ENCODE data around the gene GABRB2. TPM values are rescaled to one million over a fixed set of nuclear protein-coding genes. Genes with fewer than 3 reads are reported as not detected.

The GABRB2 gene
- not detected for polyA plus RNA-seq

- Mint-ChIP-seq H3K36me3 (peaks cover 0 to 2% (median 0%) of the 10 kb centered on the region in 3 donors), H3K9me3 (peaks cover 4 to 27% (median 7%) of the 10 kb centered on the region in 6 donors), H3K4me3 (peak within 1 kb of the TSS; percentile 36 to 79 (median 65)), H3K27ac (no peak within 1 kb of the TSS), H3K27me3 (ENCODE audit: low read depth in 3 of 3) (peaks cover 6 to 24% (median 18%) of the 10 kb centered on the region in 3 donors), H3K4me1 (peaks cover 3 to 9% of the 10 kb centered on the region in 2 donors)
- no peak for DNase-seq
These were observed at the start of gene GABRB2 for GRCh38 chr5:161546470-161547301. TSS of gene GABRB2 (minus strand) at chr5:161546725. CDS start at chr5:161546643, 82 bp downstream.

GRCh38 chr5:161585798-161586197 is 39.3 kb upstream of the GABRB2 start:
- DNase-seq, result no peak
- Mint-ChIP-seq H3K27me3 (ENCODE audit: low read depth in 3 of 3) (peaks cover 0 to 2% (median 0%) of the 10 kb centered on the region in 3 donors), H3K4me1 (no peaks in the 10 kb centered on the region), H3K9me3 (peaks cover 0 to 21% (median 10%) of the 10 kb centered on the region in 6 donors), H3K4me3 (no peak overlapping the region), H3K27ac (no peak overlapping the region), H3K36me3 (no peaks in the 10 kb centered on the region)

- DNase-seq, result no peak
- H3K4me3 Mint-ChIP-seq, result no peak overlapping the region
- H3K9me3 Mint-ChIP-seq, result peaks cover 0 to 12% (median 4%) of the 10 kb centered on the region in 6 donors
- no peaks in the 10 kb centered on the region for H3K4me1 Mint-ChIP-seq
- H3K27me3 Mint-ChIP-seq (ENCODE audit: low read depth in 3 of 3), result no peaks in the 10 kb centered on the region
- H3K36me3 Mint-ChIP-seq, result no peaks in the 10 kb centered on the region
- no peak overlapping the region for H3K27ac Mint-ChIP-seq
These were observed 34.1 kb upstream of the GABRB2 start for GRCh38 chr5:161580621-161581020.

GRCh38 chr5:161572914-161573313 is 26.4 kb upstream of the GABRB2 start:
- Mint-ChIP-seq H3K9me3 (peaks cover 0 to 13% (median 4%) of the 10 kb centered on the region in 6 donors), H3K4me3 (no peak overlapping the region), H3K27me3 (ENCODE audit: low read depth in 3 of 3) (no peaks in the 10 kb centered on the region), H3K4me1 (no peaks in the 10 kb centered on the region), H3K36me3 (peaks cover 0 to 3% (median 0%) of the 10 kb centered on the region in 3 donors), H3K27ac (no peak overlapping the region)
- DNase-seq, result no peak

GRCh38 chr5:161566081-161566480 is 19.6 kb upstream of the GABRB2 start:
- peaks cover 0 to 10% (median 4%) of the 10 kb centered on the region in 6 donors for H3K9me3 Mint-ChIP-seq

GRCh38 chr5:161562446-161562845 is 15.9 kb upstream of the GABRB2 start:
- Mint-ChIP-seq H3K27me3 (ENCODE audit: low read depth in 3 of 3) (peaks cover 0 to 2% (median 0%) of the 10 kb centered on the region in 3 donors), H3K27ac (no peak overlapping the region), H3K36me3 (no peaks in the 10 kb centered on the region), H3K9me3 (peaks cover 2 to 10% (median 4%) of the 10 kb centered on the region in 6 donors), H3K4me3 (no peak overlapping the region), H3K4me1 (no peaks in the 10 kb centered on the region)
- DNase-seq, result no peak

More at GRCh38 chr5:161566081-161566480, 19.6 kb upstream of the GABRB2 start:
- Mint-ChIP-seq H3K4me3 (no peak overlapping the region), H3K27ac (no peak overlapping the region), H3K27me3 (ENCODE audit: low read depth in 3 of 3) (peaks cover 0 to 2% (median 2%) of the 10 kb centered on the region in 3 donors), H3K36me3 (no peaks in the 10 kb centered on the region), H3K4me1 (no peaks in the 10 kb centered on the region)
- DNase-seq, result no peak

DNA sequence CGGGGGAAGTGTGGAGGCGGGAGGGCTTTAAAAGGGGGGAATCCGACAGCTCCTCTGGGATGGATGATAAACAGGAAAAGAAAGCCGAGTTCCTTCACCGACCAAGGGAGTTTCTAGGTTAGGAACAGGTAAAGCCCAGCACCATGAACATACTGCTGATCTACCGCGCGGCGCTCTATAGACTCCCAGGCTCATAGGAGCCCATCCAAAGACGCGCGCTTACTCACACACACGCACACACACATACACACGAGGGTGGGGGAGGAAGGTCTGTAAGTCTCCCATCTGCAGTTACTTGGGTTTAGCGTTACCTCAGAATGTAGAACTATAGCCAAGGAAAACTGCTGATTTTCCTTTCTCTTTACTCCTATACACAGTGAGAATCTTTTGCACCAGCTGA is 2.6 kb upstream of the GABRB2 start:
- H3K4me1 Mint-ChIP-seq, result peaks cover 3 to 9% of the 10 kb centered on the region in 2 donors
- H3K27ac Mint-ChIP-seq, result no peak overlapping the region
- DNase-seq, result no peak
- peaks cover 0 to 2% (median 0%) of the 10 kb centered on the region in 3 donors for H3K36me3 Mint-ChIP-seq
- H3K4me3 Mint-ChIP-seq, result peak overlapping the region in 2 of 5 donors; percentile 4 to 42
- peaks cover 6 to 26% (median 18%) of the 10 kb centered on the region in 3 donors for H3K27me3 Mint-ChIP-seq (ENCODE audit: low read depth in 3 of 3)
- peaks cover 8 to 29% (median 11%) of the 10 kb centered on the region in 6 donors for H3K9me3 Mint-ChIP-seq

GRCh38 chr5:161548487-161549094 is 2.1 kb upstream of the GABRB2 start:
- no peak for DNase-seq
- Mint-ChIP-seq H3K4me1 (peaks cover 3 to 9% of the 10 kb centered on the region in 2 donors), H3K9me3 (peaks cover 5 to 29% (median 11%) of the 10 kb centered on the region in 6 donors), H3K27ac (no peak overlapping the region), H3K4me3 (peak overlapping the region in 1 of 5 donors; percentile 1), H3K36me3 (peaks cover 0 to 2% (median 0%) of the 10 kb centered on the region in 3 donors), H3K27me3 (ENCODE audit: low read depth in 3 of 3) (peaks cover 6 to 26% (median 18%) of the 10 kb centered on the region in 3 donors)

- Mint-ChIP-seq H3K4me3 (peak overlapping the region in 1 of 5 donors; percentile 1), H3K36me3 (peaks cover 0 to 2% (median 0%) of the 10 kb centered on the region in 3 donors), H3K4me1 (peaks cover 3 to 9% of the 10 kb centered on the region in 2 donors), H3K27ac (no peak overlapping the region), H3K27me3 (ENCODE audit: low read depth in 3 of 3) (peaks cover 6 to 26% (median 18%) of the 10 kb centered on the region in 3 donors), H3K9me3 (peaks cover 5 to 29% (median 11%) of the 10 kb centered on the region in 6 donors)
- DNase-seq, result no peak
These were observed 1.4 kb upstream of the GABRB2 start for GRCh38 chr5:161547738-161548486.

GRCh38 chr5:161547406-161547737 is 847 bp upstream of the GABRB2 start:
- peak overlapping the region in 1 of 5 donors; percentile 18 for H3K4me3 Mint-ChIP-seq
- H3K4me1 Mint-ChIP-seq, result peaks cover 3 to 9% of the 10 kb centered on the region in 2 donors
- no peak overlapping the region for H3K27ac Mint-ChIP-seq
- DNase-seq, result no peak
- peaks cover 5 to 29% (median 9%) of the 10 kb centered on the region in 6 donors for H3K9me3 Mint-ChIP-seq
- H3K27me3 Mint-ChIP-seq (ENCODE audit: low read depth in 3 of 3), result peaks cover 6 to 26% (median 18%) of the 10 kb centered on the region in 3 donors
- peaks cover 0 to 2% (median 0%) of the 10 kb centered on the region in 3 donors for H3K36me3 Mint-ChIP-seq

- Mint-ChIP-seq H3K27ac (no peak overlapping the region), H3K4me1 (peaks cover 3 to 9% of the 10 kb centered on the region in 2 donors), H3K9me3 (peaks cover 4 to 27% (median 7%) of the 10 kb centered on the region in 6 donors), H3K27me3 (ENCODE audit: low read depth in 3 of 3) (peaks cover 4 to 22% (median 18%) of the 10 kb centered on the region in 3 donors), H3K4me3 (peak overlapping the region in 2 of 5 donors; percentile 65 to 79), H3K36me3 (peaks cover 0 to 2% (median 0%) of the 10 kb centered on the region in 3 donors)
- no peak for DNase-seq
These were observed 443 bp downstream of the GABRB2 start for GRCh38 chr5:161546095-161546469.

GRCh38 chr5:161545344-161546094 is 1.0 kb downstream of the GABRB2 start:
- Mint-ChIP-seq H3K27ac (no peak overlapping the region), H3K4me3 (peak overlapping the region in 1 of 5 donors; percentile 79), H3K36me3 (peaks cover 0 to 2% (median 0%) of the 10 kb centered on the region in 3 donors), H3K9me3 (peaks cover 3 to 26% (median 4%) of the 10 kb centered on the region in 6 donors), H3K4me1 (peaks cover 3 to 9% of the 10 kb centered on the region in 2 donors), H3K27me3 (ENCODE audit: low read depth in 3 of 3) (peaks cover 4 to 21% (median 18%) of the 10 kb centered on the region in 3 donors)
- no peak for DNase-seq

- no peak for DNase-seq
- Mint-ChIP-seq H3K4me3 (no peak overlapping the region), H3K4me1 (peaks cover 3 to 9% of the 10 kb centered on the region in 2 donors), H3K27ac (no peak overlapping the region), H3K27me3 (ENCODE audit: low read depth in 3 of 3) (peaks cover 4 to 18% (median 17%) of the 10 kb centered on the region in 3 donors), H3K9me3 (peaks cover 0 to 29% (median 3%) of the 10 kb centered on the region in 6 donors), H3K36me3 (peaks cover 0 to 2% (median 0%) of the 10 kb centered on the region in 3 donors)
These were observed 2.2 kb downstream of the GABRB2 start for GRCh38 chr5:161544350-161544765.

All from immature natural killer cell (primary cell).